B cell (primary cell): Measurements from ENCODE around the gene LRIT1. TPM values are rescaled to one million over a fixed set of nuclear protein-coding genes. Genes with fewer than 3 reads are reported as not detected.

ENCODE experiments used
- ATAC-seq: fragments of 200-7000 bp; cut with Tn5 transposase; one replicate; pipeline ENCODE4 v1.10.0; 2021; ENCODE audit warnings: low read depth, mild to moderate bottlenecking, moderate number of reproducible peaks, moderate library complexity
- CTCF ChIA-PET: fragments of 350-600 bp; sonication (Branson Sonifier 250); formaldehyde crosslinking; loops from one replicate; lab custom pipeline; 2021; ENCODE audit warnings: antibody characterized with exemption, inconsistent platforms; lab: Charles Lee
- POLR2A ChIA-PET: fragments of 350-600 bp; sonication (Branson Sonifier 250); formaldehyde crosslinking; loops from one replicate; lab custom pipeline; 2021; ENCODE audit warnings: antibody characterized with exemption; lab: Charles Lee
- DNase-seq: peaks from one replicate; pipeline ENCODE4 v3.0.0; 2013
- H2AFZ ChIP-seq: 2 replicates; pipeline ENCODE4 v1.6.1; 2012; ENCODE audit warnings: mild to moderate bottlenecking, low read depth, low read length; ENCODE audit not compliant: insufficient read depth, poor library complexity, severe bottlenecking
- H3K27ac ChIP-seq, 2 donors: 1 replicate in 1 of 2; 2 replicates in 1 of 2; pipeline ENCODE4 v1.5.1; 2012 to 2013; ENCODE audit warnings: low read length in 2 of 2, mild to moderate bottlenecking in 2 of 2, moderate library complexity in 1 of 2
- H3K27me3 ChIP-seq, 4 experiments: fragments of 200-600 bp in 1 of 4; sonication (generic) in 1 of 4; replicated peaks in 1 of 4; 1 replicate in 2 of 4; 2 replicates in 2 of 4; pipeline versions ENCODE4 v1.6.1 to v1.7.0; 2013 to 2016; ENCODE audit warnings: low read length in 3 of 4, mild to moderate bottlenecking in 2 of 4, mixed read lengths in 1 of 4, moderate library complexity in 1 of 4; ENCODE audit not compliant: insufficient read depth in 4 of 4, control insufficient read depth in 3 of 4; ENCODE audit errors: control extremely low read depth in 1 of 4
- H3K36me3 ChIP-seq, 2 experiments: replicated peaks in 1 of 2; 1 replicate in 1 of 2; 2 replicates in 1 of 2; pipeline versions ENCODE4 v1.6.1 to v1.7.1; 2013; ENCODE audit warnings: low read length in 1 of 2; ENCODE audit not compliant: insufficient read depth in 2 of 2, control insufficient read depth in 1 of 2; ENCODE audit errors: control extremely low read depth in 1 of 2, extremely low read depth in 1 of 2
- H3K4me1 ChIP-seq, 2 donors: fragments of 200-600 bp in 1 of 2; sonication (generic) in 1 of 2; 1 replicate in 1 of 2; 2 replicates in 1 of 2; pipeline versions ENCODE4 v1.5.1 to v1.6.1; 2013 to 2017; ENCODE audit warnings: low read length in 2 of 2; ENCODE audit not compliant: control insufficient read depth in 2 of 2, insufficient read depth in 2 of 2
- H3K4me2 ChIP-seq: replicated peaks from 2 replicates; pipeline ENCODE3; 2012; ENCODE audit warnings: mild to moderate bottlenecking, low read depth, low read length; ENCODE audit not compliant: poor library complexity, severe bottlenecking
- H3K4me3 ChIP-seq, 5 experiments: fragments of 200-600 bp in 1 of 5; sonication (generic) in 1 of 5; 1 replicate in 3 of 5; 2 replicates in 2 of 5; pipeline versions ENCODE4 v1.5.1 to v1.7.0; 2011 to 2016; ENCODE audit warnings: low read length in 4 of 5, mild to moderate bottlenecking in 4 of 5, low read depth in 2 of 5, control low read depth in 1 of 5, moderate library complexity in 1 of 5; ENCODE audit not compliant: insufficient read depth in 1 of 5; ENCODE audit errors: control extremely low read depth in 1 of 5, extremely low read depth in 1 of 5
- H3K79me2 ChIP-seq: fragments of 200-600 bp; sonication (generic); one replicate; pipeline ENCODE4 v1.6.0; 2016; ENCODE audit warnings: low read length; ENCODE audit not compliant: control insufficient read depth, insufficient read depth
- H3K9ac ChIP-seq: fragments of 200-600 bp; sonication (generic); 2 replicates; pipeline ENCODE4 v1.6.1; 2017; ENCODE audit warnings: mild to moderate bottlenecking, low read length, moderate library complexity
- H3K9me3 ChIP-seq, 3 donors: one replicate each; pipeline versions ENCODE4 v1.6.1 to v1.7.1; 2013; ENCODE audit warnings: low read length in 2 of 3; ENCODE audit not compliant: control insufficient read depth in 2 of 3, insufficient read depth in 1 of 3; ENCODE audit errors: control extremely low read depth in 1 of 3
- H4K20me1 ChIP-seq: 2 replicates; pipeline ENCODE4 v1.6.0; 2012; ENCODE audit warnings: mild to moderate bottlenecking, low read length; ENCODE audit not compliant: insufficient read depth, control insufficient read depth, poor library complexity, severe bottlenecking
- H3K27ac Mint-ChIP-seq: one replicate; pipeline ENCODE4 v1.8.0; 2021; ENCODE audit warnings: mixed read lengths
- H3K27me3 Mint-ChIP-seq: one replicate; pipeline ENCODE4 v1.8.0; 2021; ENCODE audit warnings: mixed read lengths
- H3K4me1 Mint-ChIP-seq: one replicate; pipeline ENCODE4 v1.8.0; 2021; ENCODE audit warnings: mixed read lengths
- H3K4me3 Mint-ChIP-seq: one replicate; pipeline ENCODE4 v1.8.0; 2021; ENCODE audit warnings: mixed read lengths
- H3K9me3 Mint-ChIP-seq: one replicate; pipeline ENCODE4 v1.8.0; 2022; ENCODE audit warnings: mixed read lengths; ENCODE audit not compliant: insufficient read depth
- EZH2 ChIP-seq: IDR thresholded peaks from 2 replicates; pipeline ENCODE4 v1.6.1; 2012; ENCODE audit warnings: borderline replicate concordance, low read depth, mild to moderate bottlenecking, moderate library complexity, low read length; ENCODE audit not compliant: insufficient read depth, poor library complexity, severe bottlenecking
- WGBS: methylation state at CpG from one replicate; pipeline ENCODE4 v1.1.5; 2013; ENCODE audit warnings: missing lambda C conversion rate; ENCODE audit not compliant: insufficient coverage; 5-methylcytosine and 5-hydroxymethylcytosine counted together
- intact Hi-C: fragments of 100-400 bp; cut with micrococcal nuclease; formaldehyde crosslinking; loops from one replicate; pipeline ENCODE4 v1.10.0; 2022
- polyA plus RNA-seq: library from polyadenylated mRNA; depleted of rRNA; stranded (reverse); fragments of >200 nt; gene quantifications from 2 replicates; pipeline ENCODE4 v1.2.3, GENCODE V29; 2012
- total RNA-seq, 2 donors: library from RNA; stranded (reverse); fragments of 120-200 nt in 1 of 2; gene quantifications; 1 replicate in 1 of 2; 2 replicates in 1 of 2; pipeline versions ENCODE4 v1.2.3 to v1.2.4, GENCODE V29; 2013 to 2022
- TF ChIP-seq, protein P1 (sequence below): fragments of 200-600 bp; IDR thresholded peaks from one replicate; pipeline ENCODE4 v1.8.0; 2022; ENCODE audit warnings: antibody characterized with exemption, mild to moderate bottlenecking

Gene LRIT1
- total and polyA plus RNA-seq, 2 donors (not counting 1 experiment from before 2014, with no cell fraction given) = not detected

DNA sequence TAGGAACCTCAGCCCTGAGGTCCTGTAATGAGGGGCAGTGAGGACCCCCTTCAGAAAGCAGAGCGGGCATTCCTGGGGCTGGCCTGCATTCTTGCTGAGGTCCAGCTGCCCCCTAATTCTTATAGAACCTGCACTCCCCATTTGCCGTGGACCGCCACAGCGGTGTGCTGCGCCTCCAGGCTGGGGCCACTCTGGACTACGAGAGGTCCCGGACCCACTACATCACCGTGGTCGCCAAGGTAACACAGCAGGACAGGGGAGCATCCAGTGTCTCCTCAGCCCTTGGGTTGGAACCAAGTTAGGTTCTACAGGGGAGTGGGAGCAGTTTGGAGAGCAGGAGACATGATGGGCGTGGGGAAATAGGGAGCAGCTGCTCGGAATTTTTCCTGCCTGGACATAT lies 39.7 kb downstream of the LRIT1 start:
- H3K27ac ChIP-seq = no peak overlapping the region
- Mint-ChIP-seq H3K4me1 (no peaks in the 10 kb centered on the region), H3K27me3 (peaks cover 23% of the 10 kb centered on the region), H3K4me3 (no peak overlapping the region), H3K9me3 (no peaks in the 10 kb centered on the region), H3K27ac (no peak overlapping the region)
- ChIA-PET CTCF (interaction anchor here (3.3 kb wide), 1 partner anchor 53 kb away, joined by 24 read pairs; no protein-coding TSS in a partner anchor), POLR2A (no interaction called here)
- no peak overlapping the region for H3K4me2 ChIP-seq
- no peak overlapping the region for H3K4me3 ChIP-seq
- TF ChIP-seq, protein P1, sequence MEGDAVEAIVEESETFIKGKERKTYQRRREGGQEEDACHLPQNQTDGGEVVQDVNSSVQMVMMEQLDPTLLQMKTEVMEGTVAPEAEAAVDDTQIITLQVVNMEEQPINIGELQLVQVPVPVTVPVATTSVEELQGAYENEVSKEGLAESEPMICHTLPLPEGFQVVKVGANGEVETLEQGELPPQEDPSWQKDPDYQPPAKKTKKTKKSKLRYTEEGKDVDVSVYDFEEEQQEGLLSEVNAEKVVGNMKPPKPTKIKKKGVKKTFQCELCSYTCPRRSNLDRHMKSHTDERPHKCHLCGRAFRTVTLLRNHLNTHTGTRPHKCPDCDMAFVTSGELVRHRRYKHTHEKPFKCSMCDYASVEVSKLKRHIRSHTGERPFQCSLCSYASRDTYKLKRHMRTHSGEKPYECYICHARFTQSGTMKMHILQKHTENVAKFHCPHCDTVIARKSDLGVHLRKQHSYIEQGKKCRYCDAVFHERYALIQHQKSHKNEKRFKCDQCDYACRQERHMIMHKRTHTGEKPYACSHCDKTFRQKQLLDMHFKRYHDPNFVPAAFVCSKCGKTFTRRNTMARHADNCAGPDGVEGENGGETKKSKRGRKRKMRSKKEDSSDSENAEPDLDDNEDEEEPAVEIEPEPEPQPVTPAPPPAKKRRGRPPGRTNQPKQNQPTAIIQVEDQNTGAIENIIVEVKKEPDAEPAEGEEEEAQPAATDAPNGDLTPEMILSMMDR = no peak
- H3K79me2 ChIP-seq = no peaks in the 10 kb centered on the region
- no peaks in the 10 kb centered on the region for H3K9me3 ChIP-seq
- H3K36me3 ChIP-seq = no peaks in the 10 kb centered on the region
- no peaks in the 10 kb centered on the region for H3K4me1 ChIP-seq
- no peak overlapping the region for H3K9ac ChIP-seq
- H2AFZ ChIP-seq = no peak overlapping the region
- ATAC-seq (no peak), DNase-seq (no peak)
- WGBS = 93% methylated on average over 6 of the region's 11 CpGs
- peaks cover 0 to 14% (median under 1%) of the 10 kb centered on the region in 4 experiments for H3K27me3 ChIP-seq
- H4K20me1 ChIP-seq = no peaks in the 10 kb centered on the region
- intact Hi-C loops = no loop called here

DNA sequence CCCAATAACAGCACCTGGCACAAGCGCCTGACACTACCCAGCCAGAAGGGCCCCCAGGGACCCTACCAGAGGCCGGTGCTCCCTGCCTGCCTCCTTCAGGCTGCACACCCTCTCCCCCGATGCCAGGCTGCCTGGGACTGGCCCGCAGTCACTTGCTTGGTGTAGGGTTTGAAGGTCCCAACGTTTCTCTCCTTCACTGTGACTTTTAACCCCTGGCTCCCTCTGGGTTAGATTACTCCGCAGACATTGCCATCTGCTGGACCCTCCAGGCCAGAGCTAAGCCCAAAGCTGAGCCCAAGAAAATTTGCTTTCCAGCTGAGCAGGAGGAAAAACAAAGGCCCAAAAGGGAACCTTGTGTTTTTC lies 40.1 kb downstream of the LRIT1 start:
- H3K4me3 Mint-ChIP-seq = no peak overlapping the region
- Histone ChIP-seq H3K27me3 (peaks cover 0 to 18% (median 2%) of the 10 kb centered on the region in 4 experiments), H3K4me3 (no peak overlapping the region), H3K4me2 (no peak overlapping the region), H2AFZ (no peak overlapping the region), H3K4me1 (no peaks in the 10 kb centered on the region), H3K27ac (no peak overlapping the region), H3K36me3 (no peaks in the 10 kb centered on the region), H3K9ac (no peak overlapping the region), H3K79me2 (no peaks in the 10 kb centered on the region), H3K9me3 (no peaks in the 10 kb centered on the region), H4K20me1 (no peaks in the 10 kb centered on the region)
- H3K9me3 Mint-ChIP-seq = no peaks in the 10 kb centered on the region
- H3K27ac Mint-ChIP-seq = no peak overlapping the region
- no peak for DNase-seq
- no peaks in the 10 kb centered on the region for H3K4me1 Mint-ChIP-seq
- 81% methylated on average over 4 of the region's 6 CpGs for WGBS
- CTCF ChIA-PET = interaction anchor here (1.1 to 3.3 kb wide), 2 partner anchors 13 to 52 kb away, joined by 3 to 24 read pairs; no protein-coding TSS in a partner anchor
- intact Hi-C loops = no loop called here
- H3K27me3 Mint-ChIP-seq = peaks cover 26% of the 10 kb centered on the region
- POLR2A ChIA-PET = no interaction called here
- no peak for TF ChIP-seq EZH2
- TF ChIP-seq, protein P1 = no peak
- ATAC-seq = no peak
